ENCODE measurements around the gene PRR23E.

The PRR23E gene
- long read RNA-seq: 0 reads

GRCh38 chr3:127192576-127193232 is at the start of gene PRR23E:
Gene PRR23E (plus strand): TSS chr3:127193131. CDS start chr3:127196686, 3,555 bp downstream.
- no peaks in the 10 kb centered on the region for H3K27me3 ChIP-seq (ENCODE audit: insufficient read depth, poor library complexity, severe bottlenecking)
- H3K27ac ChIP-seq (replicated peaks): no peak within 1 kb of the TSS
- DNase-seq (ENCODE audit: low read depth in 1 of 2, low spot score in 1 of 2): no peak
- no peak within 1 kb of the TSS for H3K4me3 ChIP-seq (replicated peaks; ENCODE audit: insufficient read depth, low read length)
- TF ChIP-seq CTCF (IDR thresholded peaks at IDR 0.05; ENCODE audit: insufficient read depth, low read length) (no peak), REST (IDR thresholded peaks at IDR 0.05; ENCODE audit: insufficient replicate concordance, low read depth) (no peak), POLR2AphosphoS5 (IDR thresholded peaks at IDR 0.05; ENCODE audit: low read depth) (no peak), SPI1 (IDR thresholded peaks at IDR 0.05; ENCODE audit: borderline replicate concordance, low read depth) (no peak), GABPA (IDR thresholded peaks at IDR 0.05; ENCODE audit: low read depth) (no peak)

- DNase-seq (ENCODE audit: low read depth in 1 of 2, low spot score in 1 of 2): no peak
Measured at GRCh38 chr3:127143172-127143571, 49.8 kb upstream of the PRR23E start.

More at GRCh38 chr3:127143172-127143571, 49.8 kb upstream of the PRR23E start:
- no peaks in the 10 kb centered on the region for H3K27me3 ChIP-seq (ENCODE audit: insufficient read depth, poor library complexity, severe bottlenecking)
- H3K27ac ChIP-seq (replicated peaks): no peak overlapping the region
- no peak overlapping the region for H3K4me3 ChIP-seq (replicated peaks; ENCODE audit: insufficient read depth, low read length)
- TF ChIP-seq CTCF (IDR thresholded peaks at IDR 0.05; ENCODE audit: insufficient read depth, low read length): no peak
- no peak for TF ChIP-seq SPI1 (IDR thresholded peaks at IDR 0.05; ENCODE audit: borderline replicate concordance, low read depth)
- TF ChIP-seq POLR2AphosphoS5 (IDR thresholded peaks at IDR 0.05; ENCODE audit: low read depth): no peak
- TF ChIP-seq GABPA (IDR thresholded peaks at IDR 0.05; ENCODE audit: low read depth): no peak
- no peak for TF ChIP-seq REST (IDR thresholded peaks at IDR 0.05; ENCODE audit: insufficient replicate concordance, low read depth)
